Osteocyte (in vitro differentiated cells): ENCODE results near the gene PLEKHJ1. TPM values are rescaled to one million over a fixed set of nuclear protein-coding genes. Genes with fewer than 3 reads are reported as not detected.

Experiments
- microRNA-seq: library from miRNA; unstranded; fragments of <30 nt; microRNA quantifications from one replicate; pipeline ENCODE4 v1.1.0, GENCODE V29; 2020; ENCODE audit not compliant: unreplicated experiment
- total RNA-seq: library from RNA; stranded (reverse); gene quantifications from 2 replicates; pipeline ENCODE4 v1.2.1, GENCODE V29; 2021

Gene PLEKHJ1
- total RNA-seq, 1 donor from 2014 or later: 40.7 TPM

Small RNAs within 50 kb of the gene (microRNA-seq; reads per million reads assigned to microRNA genes)
- 3.3 reads per million for gene MIR1227
- gene MIR4321: not detected

Other genes with a start within 250 kb of the PLEKHJ1 start
- 86.0 and 95.9 TPM in 2 replicates for gene BTBD2, start 220.6 kb downstream of the PLEKHJ1 start, total RNA-seq
- gene MKNK2, start 185.1 kb downstream of the PLEKHJ1 start, total RNA-seq: 81.3 and 83.3 TPM in 2 replicates
- 50.6 and 54.2 TPM in 2 replicates for gene MOB3A, start 140.0 kb downstream of the PLEKHJ1 start, total RNA-seq
- 3.8 and 4.8 TPM in 2 replicates for gene IZUMO4, start 139.4 kb downstream of the PLEKHJ1 start, total RNA-seq
- 139 and 152 TPM in 2 replicates for gene AP3D1, start 84.8 kb downstream of the PLEKHJ1 start, total RNA-seq
- gene DOT1L, start 72.4 kb downstream of the PLEKHJ1 start, total RNA-seq: 34.1 and 38.1 TPM in 2 replicates
- 101 and 102 TPM in 2 replicates for gene SF3A2, start 495 bp upstream of the PLEKHJ1 start, total RNA-seq
- gene AMH, start 13.0 kb upstream of the PLEKHJ1 start, total RNA-seq: 14.3 and 16.4 TPM in 2 replicates
- not detected in 2 replicates for gene JSRP1, start 20.1 kb upstream of the PLEKHJ1 start, total RNA-seq
- 0.44 and 0.51 TPM in 2 replicates for gene PEAK3, start 45.8 kb upstream of the PLEKHJ1 start, total RNA-seq
- gene LINGO3, start 71.8 kb upstream of the PLEKHJ1 start, total RNA-seq: 0.37 and 0.54 TPM in 2 replicates
- gene LSM7, start 92.3 kb upstream of the PLEKHJ1 start, total RNA-seq: 77.8 and 81.7 TPM in 2 replicates
- gene SPPL2B, start 92.4 kb upstream of the PLEKHJ1 start, total RNA-seq: 75.9 and 77.0 TPM in 2 replicates
- gene TMPRSS9, start 123.9 kb upstream of the PLEKHJ1 start, total RNA-seq: 0.08 TPM in 1 of 2 replicates, not detected in the other
- gene TIMM13, start 191.3 kb upstream of the PLEKHJ1 start, total RNA-seq: 108 and 109 TPM in 2 replicates
- gene LMNB2, start 220.6 kb upstream of the PLEKHJ1 start, total RNA-seq: 40.2 and 40.8 TPM in 2 replicates
- 148 and 165 TPM in 2 replicates for gene GADD45B, start 239.8 kb upstream of the PLEKHJ1 start, total RNA-seq